A549 (cell line): ENCODE data around the gene SH3RF1. TPM values are rescaled to one million over a fixed set of nuclear protein-coding genes. Genes with fewer than 3 reads are reported as not detected.

Experiments
- ATAC-seq, 2 experiments: fragments of 200-7000 bp in 1 of 2; fragments of >200 bp in 1 of 2; cut with Nextera tagmentation in 1 of 2; cut with Tn5 transposase in 1 of 2; 3 replicates each; pipeline versions ENCODE4 v1.8.0 to v1.9.1; 2018 to 2020; ENCODE audit warnings: mild to moderate bottlenecking in 1 of 2, moderate library complexity in 1 of 2
- CTCF ChIA-PET: fragments of 300-600 bp; sonication (Branson Sonifier 250); formaldehyde crosslinking; extraction: SDS; loops from one replicate; lab custom pipeline; 2021; ENCODE audit warnings: antibody characterized with exemption, inconsistent platforms; lab: Yijun Ruan, JAX
- POLR2A ChIA-PET: fragments of 350-600 bp; formaldehyde crosslinking; extraction: SDS; loops from one replicate; lab custom pipeline; 2021; ENCODE audit warnings: antibody characterized with exemption, inconsistent platforms; lab: Yijun Ruan, JAX
- DNase-seq, 2 experiments: peaks; one replicate each; pipeline versions ENCODE4 v3.0.0 to v3.0.0-alpha.2; 2011 to 2016; ENCODE audit warnings: low read depth in 1 of 2, low spot score in 1 of 2
- FAIRE-seq: peaks from 2 replicates; lab custom pipeline; 2011; peaks lifted over from hg19 to GRCh38; lab: Jason Lieb, UNC
- H3K27ac ChIP-seq, 2 experiments: fragments of >200 bp; sonication (Bioruptor Twin); formaldehyde crosslinking; 3 replicates each; pipeline ENCODE4 v1.5.1; 2016 to 2017
- H3K4me1 ChIP-seq: fragments of >200 bp; sonication (Bioruptor Twin); formaldehyde crosslinking; 3 replicates; pipeline ENCODE4 v1.6.1; 2016
- H3K4me2 ChIP-seq: fragments of >200 bp; sonication (Bioruptor Twin); formaldehyde crosslinking; 3 replicates; pipeline ENCODE4 v1.6.1; 2016
- H3K4me3 ChIP-seq: fragments of >200 bp; sonication (Bioruptor Twin); formaldehyde crosslinking; 3 replicates; pipeline ENCODE4 v1.5.1; 2016
- H3K9me3 ChIP-seq: fragments of >200 bp; sonication (Bioruptor Twin); formaldehyde crosslinking; 3 replicates; pipeline ENCODE4 v1.6.1; 2016
- ATOH8 ChIP-seq: fragments of 250-450 bp; sonication (Bioruptor Pico); IDR thresholded peaks from 2 replicates; pipeline ENCODE4 v1.5.0; 2020; ENCODE audit warnings: low read depth, mild to moderate bottlenecking, moderate library complexity
- BCL3 ChIP-seq: fragments of >200 bp; sonication (Bioruptor Twin); formaldehyde crosslinking; IDR thresholded peaks from 3 replicates; pipeline ENCODE4 v1.6.1; 2016
- BHLHE40 ChIP-seq: IDR thresholded peaks from 2 replicates; pipeline ENCODE4 v1.6.1; 2012; ENCODE audit warnings: low read depth, low read length, inconsistent platforms
- CBX2 ChIP-seq: fragments of 200-600 bp; sonication (generic); IDR thresholded peaks from 2 replicates; pipeline ENCODE4 v1.6.1; 2016; ENCODE audit warnings: low read depth, mild to moderate bottlenecking, borderline replicate concordance
- CBX8 ChIP-seq: fragments of 200-600 bp; sonication (generic); IDR thresholded peaks from 2 replicates; pipeline ENCODE4 v1.6.1; 2016
- CEBPB ChIP-seq, 2 experiments: fragments of >200 bp in 1 of 2; sonication (Bioruptor Twin) in 1 of 2; formaldehyde crosslinking in 1 of 2; IDR thresholded peaks; 2 replicates each; pipeline ENCODE4 v1.6.1; 2012 to 2016
- CHD2 ChIP-seq: fragments of 150-350 bp; IDR thresholded peaks from 2 replicates; pipeline ENCODE4 v1.6.1; 2014; ENCODE audit warnings: low read length; ENCODE audit not compliant: partially characterized antibody
- CHD4 ChIP-seq: fragments of 200-600 bp; sonication (generic); IDR thresholded peaks from 2 replicates; pipeline ENCODE4 v1.6.1; 2016; ENCODE audit warnings: antibody characterized with exemption, mild to moderate bottlenecking, borderline replicate concordance
- EP300 ChIP-seq, 2 experiments: fragments of >200 bp; sonication (Bioruptor Twin); formaldehyde crosslinking; IDR thresholded peaks; 2 replicates in 1 of 2; 3 replicates in 1 of 2; pipeline ENCODE4 v1.6.1; 2016 to 2017
- ESRRA ChIP-seq: fragments of 150-350 bp; IDR thresholded peaks from 2 replicates; pipeline ENCODE4 v1.6.1; 2014; ENCODE audit warnings: mild to moderate bottlenecking, low read length, borderline replicate concordance
- FOSB ChIP-seq: fragments of 250-450 bp; sonication (Bioruptor Pico); IDR thresholded peaks from 2 replicates; pipeline ENCODE4 v1.5.0; 2020; ENCODE audit warnings: mild to moderate bottlenecking, moderate library complexity
- FOSL2 ChIP-seq, 2 experiments: fragments of 450-650 bp in 1 of 2; fragments of >200 bp in 1 of 2; sonication (Bioruptor Twin) in 1 of 2; formaldehyde crosslinking; IDR thresholded peaks; 2 replicates each; pipeline versions ENCODE4 v1.5.0 to v1.6.1; 2016 to 2020; ENCODE audit warnings: mild to moderate bottlenecking in 1 of 2, moderate library complexity in 1 of 2
- FOXS1 ChIP-seq: fragments of 250-450 bp; sonication (Bioruptor Pico); IDR thresholded peaks from 2 replicates; pipeline ENCODE4 v1.5.0; 2020; ENCODE audit warnings: mild to moderate bottlenecking, moderate library complexity
- HDAC2 ChIP-seq: fragments of 200-600 bp; sonication (generic); IDR thresholded peaks from 2 replicates; pipeline ENCODE4 v1.6.1; 2016
- HMGXB4 ChIP-seq: fragments of 250-450 bp; sonication (Bioruptor Pico); IDR thresholded peaks from 2 replicates; pipeline ENCODE4 v1.5.0; 2021; ENCODE audit warnings: mild to moderate bottlenecking, moderate library complexity, borderline replicate concordance
- JUN ChIP-seq, 2 experiments: fragments of >200 bp; sonication (Bioruptor Twin); formaldehyde crosslinking; IDR thresholded peaks; 2 replicates in 1 of 2; 3 replicates in 1 of 2; pipeline ENCODE4 v1.6.1; 2016 to 2017
- JUNB ChIP-seq: fragments of >200 bp; sonication (Bioruptor Twin); formaldehyde crosslinking; IDR thresholded peaks from 2 replicates; pipeline ENCODE4 v1.6.1; 2016
- KDM1A ChIP-seq: fragments of 200-600 bp; sonication (generic); IDR thresholded peaks from 2 replicates; pipeline ENCODE4 v1.6.1; 2016; ENCODE audit warnings: low read depth, mild to moderate bottlenecking
- NFE2L2 ChIP-seq: fragments of 150-350 bp; conservative IDR thresholded peaks from 2 replicates; pipeline ENCODE4 v1.6.1; 2014; ENCODE audit warnings: low read length
- RCOR1 ChIP-seq: fragments of 150-350 bp; IDR thresholded peaks from 2 replicates; pipeline ENCODE4 v1.6.1; 2014; ENCODE audit warnings: antibody characterized with exemption, low read length, low read depth
- SREBF2 ChIP-seq: fragments of 450-650 bp; IDR thresholded peaks from 2 replicates; pipeline ENCODE4 v1.6.1; 2014; ENCODE audit warnings: mild to moderate bottlenecking, moderate library complexity
- TFCP2L1 ChIP-seq: fragments of 250-450 bp; sonication (Bioruptor Pico); IDR thresholded peaks from 2 replicates; pipeline ENCODE4 v1.5.0; 2021; ENCODE audit warnings: mild to moderate bottlenecking
- USF2 ChIP-seq: fragments of 450-650 bp; IDR thresholded peaks from 2 replicates; pipeline ENCODE4 v1.6.1; 2014; ENCODE audit warnings: antibody characterized with exemption
- ZC3H11A ChIP-seq: fragments of 450-650 bp; IDR thresholded peaks from 2 replicates; pipeline ENCODE4 v1.6.1; 2014; ENCODE audit warnings: antibody characterized with exemption, mild to moderate bottlenecking
- WGBS: methylation state at CpG from one replicate; pipeline ENCODE4 v1.1.6; 2017; ENCODE audit errors: missing lambda C conversion rate; 5-methylcytosine and 5-hydroxymethylcytosine counted together
- polyA plus RNA-seq, 4 experiments: library from polyadenylated mRNA; depleted of rRNA in 3 of 4; stranded (reverse); fragments of >200 nt; fragmentation: RNase III in 1 of 4; extraction: RNeasy Plus Mini Kit Qiagen cat#74134 plus additional on column Dnase treatment in 1 of 4; gene quantifications; 2 replicates in 3 of 4; 3 replicates in 1 of 4; pipeline ENCODE4 v1.2.3, GENCODE V29; 2011 to 2017

The SH3RF1 gene
- polyA plus RNA-seq, 2 of the 4 experiments (the other 2 are of a cell fraction), result 8.0 to 15.1 TPM

- Histone ChIP-seq H3K4me2 (peak overlapping the region; percentile 79), H3K27ac (peak overlapping the region; percentile 65 to 79), H3K4me1 (peaks cover 31% of the 10 kb centered on the region), H3K4me3 (no peak overlapping the region), H3K9me3 (no peaks in the 10 kb centered on the region)
- ATAC-seq (peak; percentile 94 to 97), DNase-seq (peak in 1 of 2 experiments; percentile 41), FAIRE-seq (no peak)
- CTCF ChIA-PET, result interaction anchor here (0.6 to 1.9 kb wide), 5 partner anchors 13 to 555 kb away, joined by 3 to 7 read pairs (median 3); no protein-coding TSS in a partner anchor
- TF ChIP-seq ZC3H11A, result no peak
- TF ChIP-seq CBX8, result no peak
- TF ChIP-seq USF2, result no peak
- TF ChIP-seq FOSL2 (IDR thresholded peaks at IDR 0.05), result peak; percentile 12; the same call in 1 of the 2 replicates
- peak; percentile 65 for TF ChIP-seq FOSL2 (CRISPR knock-in tag; IDR thresholded peaks at IDR 0.05)
- no peak for TF ChIP-seq NFE2L2
- TF ChIP-seq CHD4, result no peak
- TF ChIP-seq TFCP2L1 (CRISPR knock-in tag), result no peak
- TF ChIP-seq KDM1A, result no peak
- TF ChIP-seq RCOR1, result no peak
- no peak for TF ChIP-seq BHLHE40
- no peak for TF ChIP-seq SREBF2
- TF ChIP-seq FOXS1 (CRISPR knock-in tag), result no peak
- TF ChIP-seq CHD2, result no peak
- TF ChIP-seq BCL3, result no peak
- TF ChIP-seq HDAC2, result no peak
- TF ChIP-seq FOSB (CRISPR knock-in tag), result no peak
- no peak for TF ChIP-seq CBX2
- no peak for TF ChIP-seq CEBPB (IDR thresholded peaks at IDR 0.05)
- 0 out of 5 replicates have a peak, but pooled peaks of 1 of the 2 experiments have one; percentile 35 for TF ChIP-seq JUN (IDR thresholded peaks at IDR 0.05)
- TF ChIP-seq EP300 (IDR thresholded peaks at IDR 0.05), result no peak
- TF ChIP-seq ATOH8, result no peak
- peak; percentile 27; the same call in 1 of the 2 replicates for TF ChIP-seq JUNB
- no peak for TF ChIP-seq HMGXB4 (CRISPR knock-in tag)
- no peak for TF ChIP-seq ESRRA
- POLR2A ChIA-PET, result interaction anchor here (0.7 to 1.3 kb wide), 2 partner anchors 14 to 32 kb away, joined by 3 to 6 read pairs; no protein-coding TSS in a partner anchor
- WGBS, result 33% methylated on average over 2 of the region's 2 CpGs
Measured at GRCh38 chr4:169282429-169283113, 11.8 kb upstream of the SH3RF1 start.
